SJCRH30 (cell line): ENCODE data around the gene NT5DC2. TPM values are rescaled to one million over a fixed set of nuclear protein-coding genes. Genes with fewer than 3 reads are reported as not detected.

Experiments
- DNase-seq, 2 experiments: peaks; one replicate each; pipeline ENCODE4 v3.0.0-alpha.2; 2015 to 2020
- H3K27ac ChIP-seq: fragments of 250-450 bp; sonication (Bioruptor Pico); 2 replicates; pipeline ENCODE4 v1.5.1; 2020; ENCODE audit warnings: mild to moderate bottlenecking, moderate library complexity
- H3K27me3 ChIP-seq: fragments of 250-450 bp; sonication (Bioruptor Pico); 2 replicates; pipeline ENCODE4 v1.5.1; 2020; ENCODE audit warnings: mild to moderate bottlenecking, moderate library complexity
- H3K36me3 ChIP-seq: fragments of 250-450 bp; sonication (Bioruptor Pico); 2 replicates; pipeline ENCODE4 v1.5.1; 2020; ENCODE audit warnings: mild to moderate bottlenecking, moderate library complexity
- H3K4me1 ChIP-seq: fragments of 250-450 bp; sonication (Bioruptor Pico); 2 replicates; pipeline ENCODE4 v1.5.1; 2020; ENCODE audit warnings: mild to moderate bottlenecking, moderate library complexity
- H3K4me3 ChIP-seq: fragments of 250-450 bp; sonication (Bioruptor Pico); 2 replicates; pipeline ENCODE4 v1.5.1; 2020; ENCODE audit warnings: mild to moderate bottlenecking, moderate library complexity
- H3K9me3 ChIP-seq: fragments of 250-450 bp; sonication (Bioruptor Pico); replicated peaks from 2 replicates; pipeline ENCODE4 v1.5.1; 2020; ENCODE audit warnings: mild to moderate bottlenecking, moderate library complexity
- total RNA-seq: library from RNA; depleted of rRNA; stranded (reverse); fragments of >200 nt; shearing (Covaris generic); gene quantifications from 2 replicates; pipeline ENCODE4 v1.2.3, GENCODE V29; 2014

The NT5DC2 gene
- total RNA-seq, 1 experiment from 2014 or later: 140 TPM

DNA sequence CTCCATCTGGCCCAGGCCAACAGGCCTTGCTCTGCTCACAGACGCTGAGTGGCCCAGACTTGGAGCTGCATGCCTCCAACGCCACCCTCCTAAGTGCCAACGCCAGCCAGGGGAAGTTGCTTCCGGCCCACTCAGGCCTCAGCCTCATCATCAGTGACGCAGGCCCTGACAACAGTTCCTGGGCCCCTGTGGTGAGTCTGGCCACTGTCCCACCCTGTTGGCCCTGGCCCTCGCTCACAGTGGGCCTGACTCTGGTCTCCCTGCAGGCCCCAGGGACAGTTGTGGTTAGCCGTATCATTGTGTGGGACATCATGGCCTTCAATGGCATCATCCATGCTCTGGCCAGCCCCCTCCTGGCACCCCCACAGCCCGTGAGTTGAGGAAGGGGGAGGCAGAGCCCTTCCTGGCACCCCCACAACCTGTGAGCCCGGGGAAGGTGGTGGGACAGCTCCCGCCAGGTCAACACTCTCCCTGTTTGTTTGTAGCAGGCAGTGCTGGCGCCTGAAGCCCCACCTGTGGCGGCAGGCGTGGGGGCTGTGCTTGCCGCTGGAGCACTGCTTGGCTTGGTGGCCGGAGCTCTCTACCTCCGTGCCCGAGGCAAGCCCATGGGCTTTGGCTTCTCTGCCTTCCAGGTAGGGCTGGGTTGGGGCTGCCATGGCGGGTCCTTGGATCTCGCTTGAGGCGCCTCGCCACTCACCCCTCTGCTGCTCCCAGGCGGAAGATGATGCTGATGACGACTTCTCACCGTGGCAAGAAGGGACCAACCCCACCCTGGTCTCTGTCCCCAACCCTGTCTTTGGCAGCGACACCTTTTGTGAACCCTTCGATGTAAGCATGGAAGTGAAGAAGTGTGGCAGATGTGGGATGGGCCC lies 10.0 kb downstream of the NT5DC2 start:
- H3K4me1 ChIP-seq: 0 out of 2 replicates have a peak, but pooled peaks cover 3% of the 10 kb centered on the region
- H3K27ac ChIP-seq: no peak overlapping the region
- no peak for DNase-seq
- H3K4me3 ChIP-seq: no peak overlapping the region
- no peaks in the 10 kb centered on the region for H3K9me3 ChIP-seq
- H3K27me3 ChIP-seq: no peaks in the 10 kb centered on the region
- H3K36me3 ChIP-seq: peaks cover 24% of the 10 kb centered on the region

- Histone ChIP-seq H3K9me3 (no peaks in the 10 kb centered on the region), H3K4me1 (0 out of 2 replicates have a peak, but pooled peaks cover 3% of the 10 kb centered on the region), H3K36me3 (peaks cover 17% of the 10 kb centered on the region; the same call in 1 of the 2 replicates), H3K4me3 (no peak overlapping the region), H3K27ac (no peak overlapping the region), H3K27me3 (no peaks in the 10 kb centered on the region)
- no peak for DNase-seq
These were observed 10.9 kb downstream of the NT5DC2 start for GRCh38 chr3:52522651-52523251.

DNA sequence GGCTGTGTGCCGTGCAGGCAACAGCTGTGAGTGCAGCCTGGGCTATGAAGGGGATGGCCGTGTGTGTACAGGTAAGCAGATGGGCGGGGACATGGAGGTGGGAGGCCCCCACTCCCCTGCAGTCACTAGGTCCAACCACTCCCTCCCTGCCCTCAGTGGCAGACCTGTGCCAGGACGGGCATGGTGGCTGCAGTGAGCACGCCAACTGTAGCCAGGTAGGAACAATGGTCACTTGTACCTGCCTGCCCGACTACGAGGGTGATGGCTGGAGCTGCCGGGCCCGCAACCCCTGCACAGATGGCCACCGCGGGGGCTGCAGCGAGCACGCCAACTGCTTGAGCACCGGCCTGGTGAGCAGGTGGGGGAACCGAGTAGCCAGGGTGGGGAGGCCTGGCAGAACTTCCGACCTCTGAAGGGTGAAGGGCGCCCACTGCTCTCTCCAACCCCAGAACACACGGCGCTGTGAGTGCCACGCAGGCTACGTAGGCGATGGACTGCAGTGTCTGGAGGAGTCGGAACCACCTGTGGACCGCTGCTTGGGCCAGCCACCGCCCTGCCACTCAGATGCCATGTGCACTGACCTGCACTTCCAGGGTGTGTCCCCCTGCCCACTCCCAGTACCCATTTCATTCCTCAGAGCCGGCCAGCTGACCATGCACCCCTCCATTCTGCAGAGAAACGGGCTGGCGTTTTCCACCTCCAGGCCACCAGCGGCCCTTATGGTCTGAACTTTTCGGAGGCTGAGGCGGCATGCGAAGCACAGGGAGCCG lies 11.6 kb downstream of the NT5DC2 start:
- H3K9me3 ChIP-seq: no peaks in the 10 kb centered on the region
- H3K27ac ChIP-seq: no peak overlapping the region
- no peak for DNase-seq

DNA sequence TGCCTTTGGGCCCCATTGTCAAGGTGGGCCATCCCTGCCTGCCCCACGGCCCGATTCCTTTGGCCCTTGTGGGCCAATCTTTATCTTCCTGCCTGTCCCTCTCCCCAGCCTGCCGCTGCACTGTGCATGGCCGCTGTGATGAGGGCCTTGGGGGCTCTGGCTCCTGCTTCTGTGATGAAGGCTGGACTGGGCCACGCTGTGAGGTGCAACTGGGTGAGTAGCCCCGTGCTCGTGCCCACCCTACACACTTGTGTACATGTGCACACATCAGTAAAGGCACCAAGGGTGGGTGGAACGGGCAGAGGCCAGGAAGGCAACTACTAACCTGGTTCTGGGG lies 12.2 kb downstream of the NT5DC2 start:
- DNase-seq: no peak

More for the DNA sequence above, 11.6 kb downstream of the NT5DC2 start:
- Histone ChIP-seq H3K27me3 (no peaks in the 10 kb centered on the region), H3K4me3 (no peak overlapping the region), H3K4me1 (0 out of 2 replicates have a peak, but pooled peaks cover 3% of the 10 kb centered on the region), H3K36me3 (peaks cover 11% of the 10 kb centered on the region; the same call in 1 of the 2 replicates)

GRCh38 chr3:52520716-52521487 lies 12.8 kb downstream of the NT5DC2 start:
- H3K9me3 ChIP-seq: no peaks in the 10 kb centered on the region

More for the DNA sequence above, 12.2 kb downstream of the NT5DC2 start:
- Histone ChIP-seq H3K4me3 (no peak overlapping the region), H3K9me3 (no peaks in the 10 kb centered on the region), H3K4me1 (0 out of 2 replicates have a peak, but pooled peaks cover 3% of the 10 kb centered on the region), H3K27me3 (no peaks in the 10 kb centered on the region), H3K27ac (no peak overlapping the region), H3K36me3 (peaks cover 8% of the 10 kb centered on the region; the same call in 1 of the 2 replicates)

GRCh38 chr3:52520141-52520667 lies 13.5 kb downstream of the NT5DC2 start:
- Histone ChIP-seq H3K4me3 (no peak overlapping the region), H3K27me3 (0 out of 2 replicates have a peak, but pooled peaks cover 2% of the 10 kb centered on the region), H3K27ac (no peak overlapping the region), H3K36me3 (peaks cover 7% of the 10 kb centered on the region; the same call in 1 of the 2 replicates), H3K4me1 (no peaks in the 10 kb centered on the region), H3K9me3 (no peaks in the 10 kb centered on the region)
- no peak for DNase-seq

More at GRCh38 chr3:52520716-52521487, 12.8 kb downstream of the NT5DC2 start:
- DNase-seq: no peak
- Histone ChIP-seq H3K4me1 (0 out of 2 replicates have a peak, but pooled peaks cover 2% of the 10 kb centered on the region), H3K4me3 (no peak overlapping the region), H3K27me3 (no peaks in the 10 kb centered on the region), H3K27ac (no peak overlapping the region), H3K36me3 (peaks cover 8% of the 10 kb centered on the region; the same call in 1 of the 2 replicates)

DNA sequence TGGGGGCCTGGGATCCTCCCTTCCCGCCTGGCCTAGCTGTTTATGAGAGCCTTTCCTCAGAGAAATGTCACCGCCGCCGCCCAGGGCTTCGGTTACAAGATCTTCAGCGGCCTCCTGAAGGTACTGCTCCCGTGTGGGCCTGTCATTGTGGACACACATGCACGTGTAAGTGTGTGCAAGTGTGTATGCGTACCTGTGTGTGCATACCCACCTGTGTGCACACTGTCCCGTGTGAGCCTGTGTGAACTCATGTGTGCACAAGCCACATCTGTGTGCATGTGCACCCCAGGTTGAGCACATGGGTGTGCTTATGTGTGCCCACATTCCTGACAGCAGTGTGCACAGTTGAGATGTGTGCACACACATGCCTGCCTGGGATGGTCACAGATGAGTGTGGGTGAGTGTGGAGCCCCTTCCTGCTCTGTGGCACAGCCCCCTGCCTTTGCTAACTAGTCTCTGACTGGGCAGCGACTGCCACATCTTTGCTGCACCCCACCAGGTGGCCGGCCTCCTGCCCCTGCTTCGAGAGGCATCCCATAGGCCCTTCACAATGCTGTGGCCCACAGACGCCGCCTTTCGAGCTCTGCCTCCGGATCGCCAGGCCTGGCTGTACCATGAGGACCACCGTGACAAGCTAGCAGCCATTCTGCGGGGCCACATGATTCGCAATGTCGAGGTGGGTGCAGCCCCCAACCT lies 14.1 kb downstream of the NT5DC2 start:
- H3K27me3 ChIP-seq: peaks cover 2% of the 10 kb centered on the region; the same call in 1 of the 2 replicates
- DNase-seq: no peak
- no peak overlapping the region for H3K4me3 ChIP-seq
- H3K9me3 ChIP-seq: no peaks in the 10 kb centered on the region
- H3K4me1 ChIP-seq: no peaks in the 10 kb centered on the region
- H3K36me3 ChIP-seq: peaks cover 5% of the 10 kb centered on the region; the same call in 1 of the 2 replicates
- H3K27ac ChIP-seq: no peak overlapping the region

DNA sequence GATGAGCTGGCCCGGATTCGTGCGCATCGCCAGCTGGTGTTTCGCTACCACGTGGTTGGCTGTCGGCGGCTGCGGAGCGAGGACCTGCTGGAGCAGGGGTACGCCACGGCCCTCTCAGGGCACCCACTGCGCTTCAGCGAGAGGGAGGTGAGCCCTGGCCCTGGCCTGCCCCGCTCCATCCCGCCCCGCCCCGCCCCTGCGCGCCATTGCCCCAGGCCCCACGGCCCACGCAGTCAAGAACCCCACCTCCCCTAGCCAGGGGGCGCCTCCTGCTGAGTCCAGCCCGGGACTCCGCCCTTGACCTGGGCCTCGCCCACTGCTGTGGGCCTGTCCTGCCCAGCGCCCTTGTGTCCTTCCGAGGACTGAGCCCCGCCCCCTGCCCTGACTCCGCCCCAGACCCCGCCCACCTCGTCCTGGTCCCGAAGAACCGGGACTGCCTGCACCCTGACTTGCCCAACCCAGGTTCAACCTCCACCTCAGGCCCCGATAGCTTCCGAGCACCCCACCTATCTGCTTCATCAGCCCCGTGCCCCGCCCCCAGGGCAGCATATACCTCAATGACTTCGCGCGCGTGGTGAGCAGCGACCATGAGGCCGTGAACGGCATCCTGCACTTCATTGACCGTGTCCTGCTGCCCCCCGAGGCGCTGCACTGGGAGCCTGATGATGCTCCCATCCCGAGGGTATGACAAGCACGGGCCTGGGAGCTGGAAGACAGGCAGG lies 14.8 kb downstream of the NT5DC2 start:
- Histone ChIP-seq H3K9me3 (no peaks in the 10 kb centered on the region), H3K4me1 (no peaks in the 10 kb centered on the region), H3K27me3 (peaks cover 8% of the 10 kb centered on the region; the same call in 1 of the 2 replicates), H3K4me3 (no peak overlapping the region), H3K27ac (no peak overlapping the region), H3K36me3 (no peaks in the 10 kb centered on the region; the same call in 1 of the 2 replicates)
- DNase-seq: no peak

GRCh38 chr3:52517796-52518722 lies 15.6 kb downstream of the NT5DC2 start:
- H3K9me3 ChIP-seq: no peaks in the 10 kb centered on the region
- H3K4me3 ChIP-seq: no peak overlapping the region
- no peak for DNase-seq

GRCh38 chr3:52516509-52517195 lies 17.0 kb downstream of the NT5DC2 start:
- DNase-seq: no peak
- Histone ChIP-seq H3K27me3 (peaks cover 26% of the 10 kb centered on the region; the same call in 1 of the 2 replicates), H3K27ac (no peak overlapping the region), H3K4me3 (no peak overlapping the region), H3K9me3 (no peaks in the 10 kb centered on the region), H3K36me3 (no peaks in the 10 kb centered on the region), H3K4me1 (no peaks in the 10 kb centered on the region)

More at GRCh38 chr3:52517796-52518722, 15.6 kb downstream of the NT5DC2 start:
- no peaks in the 10 kb centered on the region for H3K36me3 ChIP-seq
- H3K4me1 ChIP-seq: no peaks in the 10 kb centered on the region
- peaks cover 16% of the 10 kb centered on the region; the same call in 1 of the 2 replicates for H3K27me3 ChIP-seq
- no peak overlapping the region for H3K27ac ChIP-seq

GRCh38 chr3:52515192-52515591 lies 18.5 kb downstream of the NT5DC2 start:
- peaks cover 32% of the 10 kb centered on the region; the same call in 1 of the 2 replicates for H3K27me3 ChIP-seq
- no peak for DNase-seq
- no peak overlapping the region for H3K27ac ChIP-seq
- no peaks in the 10 kb centered on the region for H3K4me1 ChIP-seq
- H3K4me3 ChIP-seq: no peak overlapping the region
- no peaks in the 10 kb centered on the region for H3K36me3 ChIP-seq
- H3K9me3 ChIP-seq: no peaks in the 10 kb centered on the region
